GM18519 (cell line): Measurements from ENCODE around the gene P2RY6.
"Not testable (repeated sequence)": the region's sequence is repeated elsewhere in the genome, so short reads cannot be mapped to it uniquely, and the experiment has no call there.

Source experiments
- ATAC-seq: cut with Tn5 transposase; IDR thresholded peaks from one replicate; pipeline ENCODE4 v1.9.1; 2021; ENCODE audit warnings: mild to moderate bottlenecking, moderate library complexity; ENCODE audit not compliant: unreplicated experiment, low FRiP score

The P2RY6 gene

GRCh38 chr11:73259406-73260126 lies 12.6 kb upstream of the P2RY6 start:
- ATAC-seq, result no peak

- ATAC-seq, result no peak
Observed at GRCh38 chr11:73260127-73260457, 12.0 kb upstream of the P2RY6 start.

GRCh38 chr11:73262851-73263495 lies 9.2 kb upstream of the P2RY6 start:
- ATAC-seq, result no peak

GRCh38 chr11:73263640-73264039 lies 8.5 kb upstream of the P2RY6 start:
- ATAC-seq, result no peak

GRCh38 chr11:73265278-73265810 lies 6.8 kb upstream of the P2RY6 start:
- ATAC-seq, result no peak

- ATAC-seq, result no peak
Observed at GRCh38 chr11:73265853-73266645, 6.1 kb upstream of the P2RY6 start.

- ATAC-seq, result no peak
Observed at GRCh38 chr11:73266646-73267020, 5.5 kb upstream of the P2RY6 start.

- ATAC-seq, result no peak
Observed at GRCh38 chr11:73267122-73267846, 4.9 kb upstream of the P2RY6 start.

GRCh38 chr11:73267906-73268540 lies 4.1 kb upstream of the P2RY6 start:
- no peak for ATAC-seq

- ATAC-seq, result no peak
Observed at GRCh38 chr11:73268671-73269271, 3.4 kb upstream of the P2RY6 start.

GRCh38 chr11:73269459-73270015 lies 2.6 kb upstream of the P2RY6 start:
- ATAC-seq, result no peak

- no peak for ATAC-seq
Observed at GRCh38 chr11:73270016-73270854, 1.9 kb upstream of the P2RY6 start.

- ATAC-seq, result no peak
Observed at GRCh38 chr11:73270855-73271477, 1.2 kb upstream of the P2RY6 start.

- ATAC-seq, result not testable (repeated sequence)
Observed at GRCh38 chr11:73271478-73271865, 666 bp upstream of the P2RY6 start.

GRCh38 chr11:73272680-73273038 lies 521 bp downstream of the P2RY6 start:
- no peak for ATAC-seq

- ATAC-seq, result no peak
Observed at GRCh38 chr11:73273222-73273895, 1.2 kb downstream of the P2RY6 start.

GRCh38 chr11:73274191-73274590 lies 2.1 kb downstream of the P2RY6 start:
- not testable (repeated sequence) for ATAC-seq
